NCI-H774 (cell line): Measurements from ENCODE around the gene ATG2B.

Source experiments
- DNase-seq: peaks from one replicate; lab custom pipeline; 2025; lab: John Stamatoyannopoulos, UW

Gene ATG2B

GRCh38 chr14:96269359-96269710 lies 93.8 kb downstream of the ATG2B start:
- DNase-seq = no peak

- DNase-seq = no peak
Observed at GRCh38 chr14:96268431-96269358, 94.4 kb downstream of the ATG2B start.

GRCh38 chr14:96267916-96268315 lies 95.2 kb downstream of the ATG2B start:
- no peak for DNase-seq

DNA sequence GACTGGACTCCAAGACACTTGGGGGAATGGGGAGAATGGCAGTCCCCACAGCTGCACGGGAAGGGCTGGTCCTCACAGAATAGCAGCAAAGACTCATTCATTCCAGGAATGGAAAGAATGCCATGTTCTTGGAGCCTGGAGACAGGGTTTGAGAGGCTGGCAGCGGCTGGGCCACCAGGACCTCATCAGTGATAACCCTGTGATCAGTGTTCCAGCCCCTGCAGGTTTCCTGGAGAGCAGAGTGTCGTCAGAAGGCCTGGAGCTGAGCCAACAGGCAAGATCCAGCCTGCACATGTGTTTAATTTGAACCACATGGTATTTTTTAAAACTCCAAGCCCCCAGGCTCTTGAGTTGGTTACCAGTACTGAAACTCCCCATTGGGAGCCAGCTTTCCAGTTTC lies 95.8 kb downstream of the ATG2B start:
- no peak for DNase-seq

DNA sequence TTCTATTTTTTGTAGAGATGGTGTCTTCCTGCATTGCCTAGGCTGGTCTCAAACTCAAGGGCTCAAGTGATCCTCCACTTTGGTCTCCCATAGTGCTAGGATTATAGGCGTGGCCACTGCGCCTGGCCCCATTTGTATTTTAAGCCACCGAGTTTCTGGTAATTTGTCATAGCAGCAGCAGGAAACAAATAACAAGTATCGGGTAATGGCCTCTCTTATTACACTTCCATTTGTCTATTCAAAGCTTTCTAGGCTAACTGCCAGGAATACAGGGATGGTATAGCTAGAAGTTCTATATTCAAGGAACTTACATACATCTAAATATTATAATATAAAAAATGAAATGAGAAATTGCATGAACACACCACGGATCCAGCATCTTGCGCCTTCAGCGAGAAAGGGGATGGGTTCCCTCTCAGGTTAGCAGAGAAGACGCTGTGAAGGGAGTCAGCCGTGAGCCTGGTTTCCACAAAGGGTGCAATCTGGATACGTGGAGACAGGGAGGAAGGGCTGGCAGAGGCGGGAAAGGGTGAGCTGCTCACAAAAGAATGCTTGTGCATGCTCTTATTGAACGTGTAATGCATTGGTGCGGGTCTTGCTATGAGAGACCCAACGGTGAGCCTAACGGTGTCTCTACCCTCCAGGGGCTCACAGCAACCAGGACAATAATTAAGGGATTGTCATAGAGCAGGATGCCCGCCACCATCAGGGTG lies 97.6 kb downstream of the ATG2B start:
- DNase-seq = peak; percentile 37

- no peak for DNase-seq
Observed at GRCh38 chr14:96264853-96265252, 98.3 kb downstream of the ATG2B start.

GRCh38 chr14:96264200-96264553 lies 99.0 kb downstream of the ATG2B start:
- DNase-seq = no peak

- DNase-seq = no peak
Observed at GRCh38 chr14:96263347-96264199, 99.6 kb downstream of the ATG2B start.

- DNase-seq = no peak
Observed at GRCh38 chr14:96261772-96262655, 101.1 kb downstream of the ATG2B start.

DNA sequence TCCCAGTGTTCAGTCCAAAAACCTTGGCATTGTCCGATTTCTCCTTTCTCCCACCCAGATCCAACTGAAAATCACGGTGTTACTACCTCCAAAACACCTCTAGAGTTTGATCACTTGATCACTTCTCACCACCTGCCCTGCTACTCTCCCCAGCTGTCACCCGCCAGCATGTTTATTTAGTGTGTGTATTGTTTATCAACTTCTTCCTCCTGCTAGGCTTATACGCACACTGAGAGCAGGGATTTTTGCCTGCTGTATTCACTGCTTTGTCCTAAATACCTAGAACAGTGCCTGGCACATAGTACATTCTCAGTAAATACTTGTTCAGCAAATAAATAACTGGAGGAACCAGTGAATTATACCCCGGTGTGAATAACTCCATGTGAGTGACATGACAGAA lies 102.1 kb downstream of the ATG2B start:
- peak; percentile 70 for DNase-seq

DNA sequence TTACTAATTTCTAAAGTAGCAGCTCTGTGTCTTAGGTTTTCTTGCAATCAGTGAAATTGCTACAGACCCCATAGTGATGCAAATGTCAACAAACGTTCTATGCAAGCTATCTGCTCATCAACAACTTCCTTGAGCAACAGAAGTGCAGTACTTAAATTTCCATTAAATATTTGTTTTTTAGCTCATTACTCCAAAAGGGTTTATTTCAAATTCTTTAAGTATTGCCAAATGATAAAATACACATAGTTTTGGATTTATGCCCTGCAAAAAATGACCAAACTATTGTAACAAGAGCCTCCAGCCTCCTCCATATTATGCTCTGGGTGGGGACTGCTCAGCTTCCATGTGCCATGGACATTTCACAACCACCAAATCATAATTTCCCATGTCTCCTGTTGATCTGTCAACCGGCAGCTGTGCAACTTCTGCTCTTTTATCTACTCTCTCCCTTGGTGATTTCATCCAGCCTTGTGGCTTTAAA lies 102.8 kb downstream of the ATG2B start:
- no peak for DNase-seq

DNA sequence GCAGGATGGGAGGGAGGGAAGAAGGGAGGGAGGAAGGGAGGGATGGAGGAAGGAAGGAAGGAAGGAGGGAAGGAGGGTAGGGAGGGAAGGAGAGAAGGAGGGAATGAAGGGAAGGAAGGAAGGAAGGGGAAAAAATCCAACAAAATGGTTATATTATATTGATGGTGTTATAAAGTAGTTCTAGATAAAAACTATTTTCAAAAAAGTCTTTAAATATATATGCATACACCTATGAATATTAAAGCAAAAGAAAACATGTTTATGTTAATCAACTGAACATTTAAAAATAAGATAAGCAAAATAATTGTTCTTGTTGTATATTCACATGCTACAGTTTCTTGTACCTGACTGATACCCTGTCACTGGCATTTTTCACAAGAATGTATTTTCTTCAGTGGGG lies 105.2 kb downstream of the ATG2B start:
- no peak for DNase-seq

DNA sequence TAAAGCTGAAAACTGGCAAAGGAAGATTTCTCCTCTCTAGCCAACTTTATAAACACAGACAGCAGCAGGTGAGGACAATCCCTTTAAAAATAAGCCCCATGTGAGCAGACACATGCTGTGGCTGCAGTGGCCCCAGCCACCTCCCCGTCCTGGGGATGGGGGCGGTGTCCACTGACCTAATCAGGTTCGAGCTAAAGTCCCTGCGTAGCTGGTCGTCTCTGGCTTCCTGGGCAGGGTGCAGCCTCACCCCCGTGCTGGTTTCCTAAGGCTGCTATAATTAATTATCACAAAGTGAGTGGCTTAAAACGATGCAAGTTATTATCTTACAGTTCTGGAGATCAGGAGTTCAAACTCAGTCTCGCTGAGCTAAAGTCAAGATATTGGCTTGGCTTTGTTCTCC lies 106.1 kb downstream of the ATG2B start:
- DNase-seq = no peak

- no peak for DNase-seq
Observed at GRCh38 chr14:96256407-96256806, 106.7 kb downstream of the ATG2B start.

DNA sequence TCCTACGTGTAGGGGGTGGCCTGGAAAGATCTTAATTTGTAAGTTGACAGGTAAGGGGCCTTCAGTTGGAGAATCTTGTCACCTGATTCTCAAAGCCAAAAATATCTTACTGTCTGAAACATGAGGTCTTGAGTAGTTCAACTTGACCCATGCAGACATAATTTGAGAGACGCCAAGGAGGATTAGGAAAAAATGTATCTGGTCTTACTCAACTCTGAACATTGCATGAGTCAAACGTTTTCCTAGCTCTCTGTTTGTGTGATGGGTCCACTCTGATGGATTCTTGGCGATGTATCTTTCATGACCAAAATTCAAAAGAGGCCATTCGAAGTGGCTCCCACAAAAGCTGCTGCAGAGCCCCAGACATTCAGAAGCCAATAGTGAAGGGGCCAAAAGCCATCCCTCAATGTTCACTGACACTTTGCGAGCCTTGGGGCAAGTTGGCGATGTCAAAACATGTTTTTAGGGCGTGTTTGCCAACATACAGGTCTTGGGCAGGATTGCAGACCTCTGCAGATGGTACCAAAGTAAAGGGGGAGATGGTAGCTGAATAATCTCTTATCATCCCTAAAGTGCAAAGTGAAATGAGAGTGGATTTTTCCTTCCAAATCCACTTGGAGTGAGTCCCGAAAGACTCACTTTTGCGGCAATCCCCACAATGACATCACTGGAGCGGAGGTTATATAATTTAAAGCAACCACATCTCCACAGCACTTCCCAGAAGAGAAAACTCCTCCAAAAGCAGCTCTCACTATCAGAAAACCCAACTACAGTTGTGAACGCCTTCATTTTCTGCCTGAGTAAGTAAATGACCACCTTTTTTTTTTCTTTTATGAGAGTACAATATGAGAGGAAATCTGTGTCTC lies 107.4 kb downstream of the ATG2B start, which contains the start of gene BDKRB1:
Gene BDKRB1 (plus strand): TSS at position 710 of the 866 bp plus-strand sequence. CDS start 7,473 bp downstream, outside the sequence.
- no peak for DNase-seq

DNA sequence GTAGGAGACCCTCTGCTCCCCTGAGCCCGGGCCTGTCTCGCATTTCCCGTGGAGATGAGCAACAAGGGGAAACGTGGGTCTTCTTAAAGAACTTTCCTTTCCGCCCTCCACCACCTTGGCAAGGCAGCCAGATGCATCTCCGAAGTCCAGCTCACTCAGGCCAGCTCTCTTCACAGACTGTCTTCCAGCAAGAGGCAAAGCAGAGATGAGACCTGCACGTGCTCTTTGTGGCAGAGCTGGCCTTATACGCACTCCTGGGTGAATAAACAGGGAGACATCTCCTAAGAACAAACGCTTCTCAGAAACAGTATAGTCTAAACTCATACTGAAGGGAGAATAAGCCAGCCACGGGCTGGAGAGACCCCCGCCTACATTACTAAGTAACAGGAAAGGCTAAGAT lies 108.5 kb downstream of the ATG2B start:
- DNase-seq = no peak

DNA sequence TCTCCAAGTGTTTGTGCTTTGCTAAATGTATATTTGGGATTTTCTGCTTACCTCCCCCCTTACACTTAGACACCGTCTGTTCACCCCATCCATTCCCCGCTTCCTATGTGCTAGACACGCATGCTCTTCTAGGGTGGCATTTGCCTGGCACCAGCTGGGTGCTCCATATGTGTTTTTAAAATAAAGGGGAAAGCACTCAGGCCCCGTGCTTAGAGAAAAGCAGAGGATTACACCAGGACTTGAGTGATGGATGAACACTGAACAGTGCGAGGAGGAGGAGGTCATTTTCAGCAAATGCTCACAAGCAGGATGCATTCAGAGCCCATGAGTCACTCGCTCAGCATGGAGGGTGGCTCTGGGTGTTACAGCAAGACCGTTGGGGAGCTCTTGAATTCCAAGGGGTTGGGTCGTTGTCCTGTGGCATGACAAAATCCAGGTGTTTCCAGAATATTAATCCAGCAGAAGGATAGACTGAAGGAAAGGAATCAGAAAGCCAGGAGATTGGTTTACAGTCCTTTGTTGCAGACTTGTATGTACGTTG lies 110.1 kb downstream of the ATG2B start:
- no peak for DNase-seq

DNA sequence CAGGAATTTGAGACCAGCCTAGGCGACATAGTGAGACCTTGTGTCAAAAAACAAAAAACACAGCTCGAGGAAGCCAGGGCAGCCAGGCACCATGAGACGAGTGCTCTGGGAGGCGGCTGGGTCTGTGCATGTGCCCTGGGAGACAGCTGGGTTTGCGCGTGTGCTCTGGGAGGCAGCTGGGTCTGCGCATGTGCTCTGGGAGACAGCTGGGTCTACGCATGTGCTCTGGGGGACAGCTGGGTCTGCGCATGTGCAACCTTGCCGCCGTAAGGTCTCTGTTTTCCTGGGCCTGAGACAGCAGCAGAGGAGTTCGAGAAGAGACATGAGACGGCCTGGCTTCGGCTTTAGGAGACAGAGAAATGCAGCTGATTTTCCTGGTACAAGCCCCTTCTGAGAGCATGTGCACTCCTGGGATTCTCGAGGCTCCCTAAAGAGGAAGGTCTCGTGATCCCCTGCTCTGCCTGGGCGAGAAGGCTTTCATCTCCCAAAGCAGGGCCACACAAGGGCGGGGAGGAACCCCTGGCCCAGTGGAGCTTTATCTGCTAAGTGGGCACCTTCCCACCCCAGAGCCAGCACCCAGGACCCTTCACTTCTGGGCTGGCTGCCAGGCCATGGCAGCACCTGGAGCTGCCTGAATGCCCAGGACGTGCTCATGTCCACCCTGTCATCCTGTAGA lies 110.7 kb downstream of the ATG2B start:
- DNase-seq = peak; percentile 67

DNA sequence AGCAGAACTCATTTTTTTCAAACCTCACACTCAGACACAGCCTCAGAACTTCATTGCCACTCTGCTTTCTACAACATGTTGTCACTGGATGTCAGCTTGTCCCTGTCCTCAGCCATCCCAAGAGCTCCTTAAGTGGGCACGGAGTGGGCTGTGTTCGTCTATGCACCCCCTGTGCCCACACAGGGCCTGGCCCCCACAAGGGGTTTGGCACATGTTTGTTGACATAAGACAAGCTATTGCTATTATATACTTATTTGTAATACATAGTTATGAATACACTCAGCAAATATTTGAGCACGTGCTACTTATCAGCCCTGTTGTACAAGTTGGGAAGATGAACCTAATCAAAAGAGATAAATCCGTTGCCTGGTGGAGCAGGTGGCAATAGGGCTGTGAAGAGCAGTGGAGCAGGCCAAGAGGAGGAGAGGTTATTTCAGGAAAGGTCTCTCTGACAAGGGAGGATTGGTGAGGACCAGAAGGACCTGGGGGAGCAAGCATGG lies 111.4 kb downstream of the ATG2B start:
- DNase-seq = no peak
